ENCODE measurements around the gene JMJD1C.
"Not testable (repeated sequence)": the region's sequence is repeated elsewhere in the genome, so short reads cannot be mapped to it uniquely, and the experiment has no call there.

JMJD1C gene

GRCh38 chr10:63169624-63170023, 296.2 kb downstream of the JMJD1C start:
- TF ChIP-seq ZNF274 (IDR thresholded peaks at IDR 0.05; ENCODE audit: low read depth, low read length) = no peak
- H3K4me3 ChIP-seq (ENCODE audit: low read length) = no peak overlapping the region

DNA sequence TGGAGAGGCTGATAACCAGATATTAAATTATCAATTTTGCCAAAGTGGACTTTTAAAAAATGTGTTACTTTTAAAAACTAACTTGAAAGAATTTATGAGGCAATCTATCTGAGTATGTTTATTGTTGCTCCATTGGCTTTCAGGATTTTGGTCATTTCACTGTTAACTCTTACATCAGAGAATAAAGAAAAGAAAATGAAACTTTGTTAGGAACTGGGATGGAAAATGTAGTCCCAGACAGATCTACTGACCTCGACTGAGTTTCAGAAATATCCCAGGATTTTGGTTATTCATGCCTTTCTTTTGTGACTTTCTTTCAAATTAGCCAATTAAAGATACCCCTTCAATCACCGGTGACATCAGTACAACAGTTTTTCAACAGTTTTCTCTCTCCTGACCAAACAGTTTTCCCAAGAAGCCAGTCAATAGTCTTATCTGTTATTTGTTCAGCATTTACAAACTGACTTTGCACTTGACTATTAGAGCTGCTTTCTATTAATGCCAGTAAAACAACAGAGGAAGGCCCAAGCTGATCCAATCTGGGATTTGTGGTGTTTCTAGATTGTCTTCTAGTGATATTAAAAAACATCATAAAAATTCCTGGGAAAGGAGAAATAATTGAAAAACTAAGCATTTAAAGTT, 296.8 kb downstream of the JMJD1C start:
- TF ChIP-seq ZNF274 (IDR thresholded peaks at IDR 0.05; ENCODE audit: low read depth, low read length) = no peak
- no peak overlapping the region for H3K4me3 ChIP-seq (ENCODE audit: low read length)

DNA sequence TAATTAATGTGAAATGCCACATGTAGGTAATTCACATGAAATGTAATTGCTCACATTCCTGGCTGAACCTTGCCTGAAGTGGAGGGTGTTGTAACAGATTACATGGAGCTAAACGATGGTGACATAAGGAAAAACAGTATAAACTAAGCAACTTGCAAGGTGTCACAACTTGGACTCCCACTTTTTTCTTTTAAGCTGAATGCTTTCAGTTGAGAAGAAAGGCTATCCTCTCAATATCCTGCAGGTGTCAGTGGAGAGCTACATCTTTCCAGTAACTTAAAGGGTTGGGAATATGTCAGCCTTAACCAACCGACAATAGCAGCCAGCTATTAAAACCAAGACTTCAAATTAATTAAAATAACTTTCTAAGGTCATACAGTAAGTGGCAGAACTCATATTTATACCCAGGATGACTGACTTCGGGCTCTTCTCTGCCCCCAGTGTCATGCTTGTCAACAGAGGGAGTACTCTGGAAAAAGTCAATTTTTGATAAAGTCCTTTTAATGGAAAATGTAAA, 299.0 kb downstream of the JMJD1C start:
- TF ChIP-seq ZNF274 (IDR thresholded peaks at IDR 0.05; ENCODE audit: low read depth, low read length) = no peak
- no peak overlapping the region for H3K4me3 ChIP-seq (ENCODE audit: low read length)

DNA sequence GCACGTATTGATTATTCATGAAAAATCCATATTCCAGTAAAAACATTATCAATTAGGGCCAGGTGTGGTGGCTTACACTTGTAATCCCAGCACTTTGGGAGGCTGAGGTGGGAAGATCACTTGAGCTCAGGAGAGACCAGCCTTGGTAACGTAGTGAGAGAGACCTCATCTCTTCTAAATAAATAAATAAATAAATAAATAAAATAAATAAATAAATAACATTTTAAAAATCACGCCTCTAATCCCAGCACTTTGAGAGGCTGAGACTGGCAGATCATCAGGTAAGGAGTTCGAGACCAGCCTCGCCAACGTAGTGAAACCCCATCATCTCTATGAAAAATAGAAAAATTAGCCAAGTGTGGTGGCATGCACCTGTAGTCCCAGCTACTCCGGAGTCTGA, 300.5 kb downstream of the JMJD1C start:
- H3K4me3 ChIP-seq (ENCODE audit: low read length) = no peak overlapping the region
- TF ChIP-seq ZNF274 (IDR thresholded peaks at IDR 0.05; ENCODE audit: low read depth, low read length) = no peak

GRCh38 chr10:63164166-63164623, 301.6 kb downstream of the JMJD1C start:
- TF ChIP-seq ZNF274 (IDR thresholded peaks at IDR 0.05; ENCODE audit: low read depth, low read length) = no peak
- no peak overlapping the region for H3K4me3 ChIP-seq (ENCODE audit: low read length)

GRCh38 chr10:63161592-63161991, 304.2 kb downstream of the JMJD1C start:
- TF ChIP-seq ZNF274 (IDR thresholded peaks at IDR 0.05; ENCODE audit: low read depth, low read length) = no peak
- no peak overlapping the region for H3K4me3 ChIP-seq (ENCODE audit: low read length)

GRCh38 chr10:63157845-63158624, 307.7 kb downstream of the JMJD1C start:
- no peak for TF ChIP-seq ZNF274 (IDR thresholded peaks at IDR 0.05; ENCODE audit: low read depth, low read length)
- H3K4me3 ChIP-seq (ENCODE audit: low read length) = no peak overlapping the region

DNA sequence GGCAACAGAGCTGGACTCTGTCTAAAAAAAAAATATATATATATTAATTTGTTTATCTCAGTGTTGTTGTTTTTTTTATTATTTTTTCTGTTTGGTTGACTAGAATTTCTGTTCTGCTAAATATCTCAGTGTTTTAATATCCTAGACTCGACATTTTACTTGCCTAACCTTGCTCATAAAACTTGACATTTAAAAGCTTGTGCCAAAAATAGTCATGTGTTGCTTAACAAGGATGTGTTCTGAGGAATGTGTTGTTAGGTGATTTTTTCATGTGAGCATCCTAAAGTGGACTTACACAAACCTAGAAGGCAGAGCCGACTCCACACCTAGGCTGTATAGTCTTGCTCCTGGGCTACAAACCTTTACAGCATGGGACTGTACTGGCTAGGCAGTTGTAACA, 309.5 kb downstream of the JMJD1C start:
- TF ChIP-seq ZNF274 (IDR thresholded peaks at IDR 0.05; ENCODE audit: low read depth, low read length) = no peak
- H3K4me3 ChIP-seq (ENCODE audit: low read length) = no peak overlapping the region

DNA sequence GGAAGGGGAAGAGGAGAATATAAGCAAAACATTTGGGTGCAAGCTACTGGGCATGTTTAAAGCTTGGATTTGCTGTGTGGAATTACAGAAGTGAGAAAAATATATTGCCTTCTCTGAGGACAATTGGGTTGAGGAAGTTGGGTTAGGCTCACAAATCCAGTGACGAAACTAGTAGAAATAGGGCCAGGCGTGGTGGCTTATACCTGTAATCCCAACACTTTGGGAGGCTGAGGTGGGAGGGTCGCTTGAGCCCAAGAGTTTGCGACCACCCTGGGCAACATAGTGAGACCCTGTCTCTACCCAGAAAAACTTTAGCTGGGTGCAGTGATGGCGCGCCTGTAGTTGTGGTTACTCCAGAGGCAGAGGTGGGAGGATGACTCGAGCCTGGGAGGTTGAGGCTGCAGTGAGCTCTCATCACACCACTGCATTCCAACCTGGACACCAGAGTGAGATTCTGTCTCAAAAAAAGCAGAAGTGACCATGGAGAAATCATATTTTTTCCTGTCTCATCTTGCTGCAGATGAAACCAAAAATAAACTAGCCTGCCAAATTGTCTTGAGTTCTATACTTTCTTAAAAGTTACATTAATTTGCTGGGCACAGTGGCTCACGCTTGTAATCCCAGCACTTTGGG, 310.3 kb downstream of the JMJD1C start:
- no peak for TF ChIP-seq ZNF274 (IDR thresholded peaks at IDR 0.05; ENCODE audit: low read depth, low read length)
- no peak overlapping the region for H3K4me3 ChIP-seq (ENCODE audit: low read length)

DNA sequence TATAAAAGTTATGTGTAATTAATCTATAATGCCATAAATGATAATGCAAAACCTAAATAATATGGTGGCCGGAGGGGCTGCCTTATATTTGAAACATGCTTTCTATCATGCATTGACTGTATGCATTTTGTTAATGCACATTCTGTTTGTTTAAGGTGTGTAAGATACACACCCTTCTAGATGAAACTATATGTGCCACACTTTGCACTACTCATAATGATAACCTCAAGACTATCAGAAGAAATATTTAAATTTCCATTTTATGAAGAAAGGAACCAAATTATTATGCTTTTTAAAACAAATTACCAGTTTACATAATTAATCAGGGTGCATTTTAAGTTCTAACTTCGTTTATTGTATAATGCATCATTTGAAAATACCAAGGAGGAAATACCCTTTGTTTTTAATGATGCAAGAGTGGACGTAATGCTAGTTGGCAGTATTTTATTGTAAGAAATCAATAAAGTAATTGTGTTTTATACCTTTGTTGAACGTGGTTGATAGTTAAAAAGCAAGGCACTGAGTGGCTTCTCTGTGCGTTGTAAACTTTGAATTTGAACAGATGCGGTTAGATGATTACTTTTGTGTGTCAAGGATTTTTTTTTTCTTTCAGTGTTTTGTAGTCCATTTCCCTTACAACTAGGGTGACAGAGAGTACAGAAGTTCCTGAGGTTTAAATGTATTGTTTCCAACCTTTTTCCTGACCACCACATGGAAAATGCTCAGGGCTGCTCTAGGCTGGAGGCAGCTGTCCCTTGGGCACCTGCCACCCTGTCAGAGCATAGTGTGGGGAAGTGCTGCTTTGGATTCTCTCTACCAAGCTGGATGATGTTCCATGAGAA, 311.0 kb downstream of the JMJD1C start:
- TF ChIP-seq ZNF274 (IDR thresholded peaks at IDR 0.05; ENCODE audit: low read depth, low read length) = no peak
- H3K4me3 ChIP-seq (ENCODE audit: low read length) = no peak overlapping the region

GRCh38 chr10:63153868-63154545, 311.8 kb downstream of the JMJD1C start:
- H3K4me3 ChIP-seq (ENCODE audit: low read length) = not testable (repeated sequence)

DNA sequence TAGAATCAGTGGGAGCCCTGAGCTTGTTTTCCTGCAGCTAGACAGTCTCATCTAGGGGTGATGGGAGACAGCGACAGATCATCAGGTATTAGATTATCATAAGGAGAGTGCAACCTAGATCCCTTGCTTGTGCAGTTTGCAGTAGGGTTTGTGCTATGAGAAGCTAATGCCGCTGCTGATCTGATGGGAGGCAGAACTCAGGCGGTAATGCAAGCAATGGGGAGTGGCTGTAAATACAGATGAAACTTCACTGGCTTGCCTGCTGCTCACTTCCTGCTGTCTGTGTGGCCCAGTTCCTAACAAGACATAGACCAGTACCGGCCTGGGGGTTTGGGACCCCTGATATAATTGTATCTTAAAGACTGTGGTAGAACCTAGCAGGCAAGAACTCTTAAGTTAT, 315.0 kb downstream of the JMJD1C start:
- TF ChIP-seq ZNF274 (IDR thresholded peaks at IDR 0.05; ENCODE audit: low read depth, low read length) = no peak
- H3K4me3 ChIP-seq (ENCODE audit: low read length) = no peak overlapping the region

DNA sequence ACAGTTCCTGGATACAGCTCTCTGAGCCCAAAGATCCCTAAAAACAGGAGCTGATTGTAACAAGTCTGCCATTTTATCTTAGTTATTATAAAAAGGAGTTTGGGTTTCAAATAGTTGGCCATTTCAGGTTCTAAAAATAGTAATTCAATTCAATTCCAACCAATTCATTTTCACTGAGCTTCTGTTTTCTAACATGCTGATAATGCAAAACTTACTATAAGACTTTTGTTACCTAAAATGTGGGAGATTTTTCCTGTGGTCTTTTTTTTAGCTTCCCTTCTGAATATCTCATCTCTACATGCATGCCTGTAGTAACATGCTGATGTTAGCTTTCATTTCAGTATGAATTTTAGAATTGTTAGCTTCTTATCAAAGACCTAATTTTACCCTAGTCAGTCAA, 319.3 kb downstream of the JMJD1C start:
- H3K4me3 ChIP-seq (ENCODE audit: low read length) = no peak overlapping the region
- no peak for TF ChIP-seq ZNF274 (IDR thresholded peaks at IDR 0.05; ENCODE audit: low read depth, low read length)
